ENCODE measurements around the gene SLC45A1. TPM values are rescaled to one million over a fixed set of nuclear protein-coding genes. Genes with fewer than 3 reads are reported as not detected.

Gene SLC45A1
- total RNA-seq, 1 donor from 2014 or later, result 0.51 TPM

DNA sequence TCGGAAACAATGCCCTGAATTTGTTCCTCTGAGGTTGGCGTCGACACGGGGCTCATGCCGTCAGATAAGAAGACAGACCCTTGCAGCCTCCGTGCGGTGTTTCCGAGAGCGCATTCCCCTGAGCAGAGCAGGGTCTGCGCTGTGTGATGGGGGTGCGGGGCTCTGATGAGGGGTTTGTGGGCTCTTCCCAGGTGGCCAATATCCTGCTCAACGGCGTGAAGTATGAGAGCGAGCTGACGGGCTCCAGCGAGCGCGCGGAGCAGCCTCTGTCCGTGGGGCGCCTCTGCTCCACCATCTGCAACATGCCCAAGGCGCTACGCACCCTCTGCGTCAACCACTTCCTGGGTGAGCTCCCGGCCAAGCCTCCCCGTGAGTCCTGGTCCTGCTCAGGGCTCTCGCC is 17.3 kb downstream of the SLC45A1 start:
- no peak for DNase-seq (ENCODE audit: low read depth in 2 of 2)

DNA sequence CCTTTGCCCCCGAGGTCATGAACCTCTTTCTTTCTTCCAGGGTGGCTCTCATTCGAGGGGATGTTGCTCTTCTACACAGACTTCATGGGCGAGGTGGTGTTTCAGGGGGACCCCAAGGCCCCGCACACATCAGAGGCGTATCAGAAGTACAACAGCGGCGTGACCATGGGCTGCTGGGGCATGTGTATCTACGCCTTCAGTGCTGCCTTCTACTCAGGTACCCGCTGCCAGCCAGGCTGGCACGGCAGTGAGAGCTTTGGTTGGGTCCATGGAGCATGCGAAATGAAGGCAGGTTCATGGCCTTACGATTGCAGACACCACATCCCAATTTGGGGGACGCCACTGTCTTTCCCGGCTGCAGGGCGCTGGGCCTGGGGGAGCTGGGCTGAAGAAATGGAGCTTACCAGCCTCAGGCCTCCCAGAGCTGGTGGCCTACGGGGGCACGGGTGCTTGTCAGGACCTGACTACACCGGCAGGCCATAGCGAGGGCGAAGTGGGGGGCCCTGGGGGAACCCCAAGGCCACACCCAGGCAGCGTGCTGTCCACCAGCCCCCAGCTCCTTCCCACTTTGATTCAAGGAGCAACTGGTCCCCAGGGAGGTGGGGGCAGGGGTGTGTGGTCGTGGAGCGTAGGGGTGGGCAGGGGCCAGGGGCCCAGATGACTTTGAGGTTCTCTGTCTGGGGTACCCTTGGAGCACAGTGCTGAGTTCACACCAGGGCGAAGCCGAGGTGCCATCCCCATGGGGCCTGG is 20.0 kb downstream of the SLC45A1 start:
- DNase-seq (ENCODE audit: low read depth in 2 of 2), result no peak

DNA sequence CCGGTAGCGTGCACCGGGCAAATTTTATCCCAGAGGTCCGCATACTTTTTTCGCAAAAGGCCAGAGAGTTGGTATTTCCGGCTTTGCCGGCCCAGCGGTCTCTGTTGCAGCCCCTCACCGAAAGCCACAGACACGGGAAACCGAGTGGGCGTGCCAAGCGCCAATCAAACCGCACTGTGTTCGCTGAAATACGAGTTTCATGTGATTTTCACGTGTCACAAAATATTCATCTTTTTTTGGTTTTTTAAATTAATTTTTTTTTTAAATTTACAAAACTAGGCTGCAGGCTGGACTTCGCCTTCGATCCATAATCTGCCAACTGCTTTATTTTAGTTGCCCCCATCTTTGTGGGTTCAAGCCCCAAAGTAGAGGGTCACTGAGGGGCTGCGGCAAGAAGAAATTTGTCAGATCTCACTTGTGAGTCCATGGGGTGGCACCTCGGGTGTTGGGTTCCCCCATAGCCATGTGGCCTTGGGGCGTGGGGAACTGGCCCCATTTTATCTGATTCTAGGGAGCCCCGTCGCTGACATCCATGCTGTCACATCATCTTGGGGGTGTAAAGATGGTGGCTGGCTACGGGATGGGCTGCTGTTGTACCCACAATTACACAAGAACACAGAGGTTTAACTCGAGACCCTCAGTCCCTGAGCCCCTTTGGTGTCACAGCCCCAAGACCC is 20.8 kb downstream of the SLC45A1 start:
- DNase-seq (ENCODE audit: low read depth in 2 of 2), result no peak

DNA sequence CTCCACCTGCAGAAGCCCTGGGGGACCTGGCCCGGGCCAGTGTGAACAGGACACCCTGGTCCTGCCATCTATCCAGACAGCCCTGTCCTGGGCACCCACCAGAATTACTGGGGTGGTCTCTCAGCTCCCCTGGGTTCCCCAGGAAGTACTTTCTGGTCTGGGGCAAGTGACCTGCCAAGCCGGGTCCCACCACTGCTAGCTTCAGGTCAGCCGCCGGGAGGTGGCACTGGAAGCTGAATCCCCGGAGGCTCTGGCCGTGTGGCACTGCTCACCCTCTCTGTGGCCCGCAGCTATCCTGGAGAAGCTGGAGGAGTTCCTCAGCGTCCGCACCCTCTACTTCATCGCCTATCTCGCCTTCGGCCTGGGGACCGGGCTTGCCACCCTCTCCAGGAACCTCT is 21.3 kb downstream of the SLC45A1 start:
- no peak for DNase-seq (ENCODE audit: low read depth in 2 of 2)

DNA sequence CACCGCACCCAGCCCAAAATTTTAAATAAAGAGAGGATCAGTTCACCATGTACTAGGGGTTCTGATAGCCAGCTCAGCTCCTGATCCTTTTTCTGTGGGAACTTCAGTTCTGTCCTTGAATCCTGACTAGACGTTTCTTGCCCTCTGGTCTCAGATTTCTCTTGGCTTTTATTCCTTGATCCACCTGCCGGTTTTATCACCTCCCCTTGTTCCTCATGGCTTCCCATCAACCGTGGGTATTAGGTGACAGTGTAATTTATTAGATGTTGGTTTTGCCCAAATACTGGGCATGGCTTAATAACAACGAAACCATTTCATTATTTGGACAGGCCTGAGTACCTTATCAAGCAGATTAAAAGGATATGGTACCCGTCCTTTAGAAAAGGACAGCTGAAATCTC is 22.5 kb downstream of the SLC45A1 start:
- no peak for DNase-seq (ENCODE audit: low read depth in 2 of 2)

DNA sequence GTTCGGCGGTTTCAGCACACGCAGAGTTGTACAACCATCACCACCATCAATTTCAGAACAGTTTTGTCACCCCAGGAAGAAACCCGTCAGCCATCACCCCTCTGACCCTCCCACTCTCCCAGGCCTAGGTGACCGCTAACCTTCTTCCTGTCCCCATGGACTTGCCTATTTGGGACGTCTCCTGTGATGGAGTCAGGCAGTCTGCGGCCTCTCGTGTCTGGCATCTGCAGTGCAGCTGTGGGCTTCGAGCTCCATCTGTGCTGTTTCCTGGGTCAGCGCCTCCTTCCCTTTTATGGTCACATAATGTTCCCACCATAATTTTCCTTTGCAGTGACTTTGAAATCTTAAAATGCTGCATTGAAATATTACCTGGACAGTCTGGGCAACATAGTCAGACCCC is 24.4 kb downstream of the SLC45A1 start:
- no peak for DNase-seq (ENCODE audit: low read depth in 2 of 2)

DNA sequence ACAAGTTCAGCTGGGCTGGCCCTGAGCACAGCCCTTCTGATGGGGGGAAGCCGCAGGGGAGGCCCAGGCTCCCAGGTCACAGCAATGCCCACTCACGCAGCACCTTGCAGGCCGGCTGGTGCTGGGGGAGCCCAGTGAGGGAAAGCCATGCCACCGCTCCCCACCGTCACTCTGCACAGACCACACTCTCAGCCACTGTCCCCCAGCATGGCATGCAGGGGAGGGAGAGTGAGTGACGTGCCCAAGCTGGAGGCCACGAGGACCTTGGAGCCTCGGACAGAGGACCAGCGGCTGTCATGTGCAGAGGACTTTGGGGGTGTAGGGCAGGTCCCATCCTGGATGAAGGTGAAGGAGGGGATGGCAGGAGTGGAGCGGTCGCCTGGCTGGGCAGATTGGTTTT is 25.1 kb downstream of the SLC45A1 start:
- DNase-seq (ENCODE audit: low read depth in 2 of 2), result no peak

DNA sequence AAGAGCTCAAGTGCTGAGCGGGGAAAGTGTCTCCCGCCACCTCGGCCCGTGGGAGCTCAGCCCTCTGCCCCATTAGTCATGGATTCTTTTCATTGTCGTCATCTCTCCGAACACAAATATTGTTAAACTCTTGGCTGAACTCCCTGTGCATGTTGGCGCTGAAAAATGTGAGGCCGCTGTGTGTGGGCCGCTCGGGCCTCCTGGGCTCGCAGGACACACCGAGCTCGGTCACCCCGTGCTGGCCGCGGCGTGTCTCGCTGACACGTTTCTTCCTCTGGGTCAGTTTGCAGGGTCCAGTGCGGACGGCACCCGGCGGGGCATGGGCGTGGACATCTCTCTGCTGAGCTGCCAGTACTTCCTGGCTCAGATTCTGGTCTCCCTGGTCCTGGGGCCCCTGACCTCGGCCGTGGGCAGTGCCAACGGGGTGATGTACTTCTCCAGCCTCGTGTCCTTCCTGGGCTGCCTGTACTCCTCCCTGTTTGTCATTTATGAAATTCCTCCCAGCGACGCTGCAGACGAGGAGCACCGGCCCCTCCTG is 25.6 kb downstream of the SLC45A1 start:
- peak; percentile 58 to 92 for DNase-seq (ENCODE audit: low read depth in 2 of 2)

DNA sequence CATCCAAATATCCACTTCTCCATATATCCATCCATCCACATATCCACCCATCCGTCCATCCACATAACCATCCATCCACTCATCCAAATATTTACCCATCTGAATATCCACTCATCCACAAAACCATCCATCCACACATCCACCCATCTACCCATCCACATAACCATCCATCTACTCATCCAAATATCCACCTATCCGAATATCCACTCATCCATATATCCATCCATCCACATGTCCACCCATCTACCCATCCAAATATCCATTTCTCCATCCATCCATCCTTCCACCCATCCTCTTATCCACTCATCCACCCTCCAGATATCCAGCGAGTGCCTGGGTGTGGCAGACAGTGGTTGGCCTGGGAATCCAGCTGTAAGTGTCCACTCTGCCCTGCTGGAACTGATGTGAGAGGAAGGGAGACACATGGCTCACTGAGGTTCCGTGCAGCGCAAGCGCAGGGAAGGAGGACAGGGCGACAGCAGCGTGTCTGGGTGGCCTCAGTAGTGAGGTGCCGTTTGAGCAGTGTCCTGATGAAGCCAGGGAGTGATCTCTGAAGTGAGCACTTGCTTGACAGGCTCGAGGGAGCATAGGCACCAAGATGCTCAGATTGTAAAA is 27.1 kb downstream of the SLC45A1 start:
- no peak for DNase-seq (ENCODE audit: low read depth in 2 of 2)

DNA sequence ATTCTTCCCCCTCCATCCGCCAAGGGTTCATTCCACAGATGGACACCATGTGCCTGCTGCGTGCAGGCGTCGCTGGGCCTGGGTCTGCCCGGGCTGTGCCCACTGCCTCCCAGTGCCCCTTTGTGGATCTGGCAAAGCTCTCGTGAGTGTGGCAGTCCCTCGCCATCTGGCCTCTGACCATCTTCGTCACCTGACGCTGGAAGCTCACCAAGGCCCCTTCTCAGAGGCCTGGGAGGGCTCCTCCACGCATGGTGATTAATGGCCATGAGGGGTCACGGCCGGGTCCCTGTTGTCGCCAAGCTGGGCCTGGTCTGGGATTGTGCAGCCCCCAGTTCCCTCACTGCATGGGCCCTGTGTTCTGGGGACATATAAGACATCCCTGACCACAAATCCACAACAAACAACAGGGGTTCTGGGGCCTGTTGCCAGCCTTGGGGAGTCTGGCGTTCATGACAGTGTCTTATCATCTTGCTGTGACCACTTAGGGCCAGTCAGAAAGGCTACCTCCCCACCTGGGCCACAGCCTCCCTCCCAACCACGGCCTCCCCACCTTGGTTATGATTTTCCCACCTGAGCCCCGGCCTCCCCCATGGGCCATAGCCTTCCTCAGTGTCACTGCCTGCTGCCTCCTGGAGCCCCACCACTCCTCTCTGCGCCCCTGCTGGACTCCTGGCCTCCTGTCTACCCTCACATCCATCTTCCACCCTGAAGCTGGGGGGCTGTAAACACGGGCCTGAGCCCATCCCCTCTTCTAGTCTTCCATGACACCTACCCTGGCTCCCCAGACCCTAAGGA is 27.9 kb downstream of the SLC45A1 start:
- DNase-seq (ENCODE audit: low read depth in 2 of 2), result no peak

DNA sequence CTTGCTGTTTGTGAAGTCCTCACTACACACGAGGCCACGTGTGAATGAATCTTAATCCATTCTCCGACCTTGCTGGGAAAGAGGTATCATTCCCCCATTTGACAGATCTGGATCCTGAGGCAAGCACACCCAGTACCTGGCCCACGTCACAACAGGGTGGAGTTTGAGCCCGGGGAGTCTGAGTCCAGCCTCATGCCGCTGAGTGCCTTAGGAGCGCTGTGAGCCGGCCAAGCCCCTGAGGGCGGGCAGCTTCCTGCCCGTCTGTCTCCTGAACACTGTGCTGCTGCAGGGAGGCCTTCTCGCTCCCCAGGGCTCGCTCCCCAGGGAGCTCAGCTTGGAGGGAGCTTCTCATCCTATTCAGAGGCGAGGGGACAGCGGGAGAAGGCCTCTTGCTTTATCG is 29.7 kb downstream of the SLC45A1 start:
- no peak for DNase-seq (ENCODE audit: low read depth in 2 of 2)

DNA sequence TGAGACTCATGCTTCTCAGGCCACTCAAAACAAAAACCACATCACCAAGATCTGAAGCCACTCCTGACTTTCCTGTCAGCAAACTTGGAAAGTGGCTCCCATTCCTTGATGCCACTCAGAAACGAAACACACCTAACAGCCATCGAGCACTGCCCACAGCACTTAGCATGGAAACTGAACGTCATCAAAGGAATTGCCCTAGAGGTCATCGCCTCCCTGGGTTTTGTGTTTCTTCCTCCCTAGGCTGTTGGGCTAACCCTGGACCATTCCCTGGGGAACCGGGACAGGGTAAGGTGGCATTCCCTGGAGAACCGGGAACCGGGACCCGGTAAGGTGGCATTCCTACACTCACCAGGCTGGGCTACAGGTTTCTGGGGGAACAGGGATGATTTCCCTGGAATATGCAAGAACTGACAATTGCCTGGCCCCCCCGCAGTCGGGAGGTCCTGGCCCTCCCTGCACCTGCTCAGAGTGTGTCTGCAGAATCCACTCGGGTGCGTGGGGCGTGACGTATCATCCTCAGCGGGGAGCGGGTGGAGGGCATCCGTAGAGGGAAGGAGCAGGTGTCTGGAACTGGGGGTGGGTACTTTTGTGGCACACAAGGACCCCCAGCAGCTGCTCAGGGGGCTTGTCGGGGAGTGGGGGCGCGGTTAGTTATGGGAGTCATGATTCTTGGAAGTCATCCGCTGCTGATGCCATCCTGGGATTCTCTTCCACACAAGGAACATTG is 30.3 kb downstream of the SLC45A1 start:
- DNase-seq (ENCODE audit: low read depth in 2 of 2), result no peak

DNA sequence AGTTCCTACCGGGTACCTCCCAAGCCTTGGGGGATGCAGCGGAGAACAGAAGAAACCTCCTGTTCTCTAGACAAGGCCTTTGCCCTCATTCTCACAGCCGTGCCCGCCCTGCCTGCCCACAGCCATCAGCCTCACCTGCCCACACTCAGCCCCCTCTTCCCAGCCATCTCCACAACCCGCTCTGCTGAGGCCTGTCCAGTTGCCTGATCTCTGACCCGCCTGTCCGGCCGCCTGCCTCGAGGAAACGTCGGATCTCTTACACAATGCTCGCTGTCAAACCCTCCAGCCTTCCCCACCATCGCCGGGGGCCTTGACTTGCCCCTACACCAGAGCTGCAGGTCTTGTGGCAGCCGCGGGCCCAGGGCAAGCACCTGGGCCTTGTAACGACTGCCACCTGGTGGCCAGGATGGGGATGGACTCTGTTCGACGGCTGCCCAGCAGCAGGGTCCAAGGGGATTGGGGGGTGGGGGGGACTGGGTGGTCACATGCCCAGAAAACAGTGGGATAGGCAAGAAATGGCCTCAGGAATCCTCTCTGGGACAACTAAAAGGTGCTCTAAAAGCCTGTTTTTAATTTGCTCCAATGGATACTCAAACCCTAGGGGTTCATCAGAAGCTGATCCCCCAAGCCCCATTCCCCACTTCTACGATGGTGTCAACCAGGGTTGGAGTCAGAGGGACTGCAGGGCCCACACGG is 31.0 kb downstream of the SLC45A1 start:
- peak in 1 of 2 donors; percentile 67 for DNase-seq (ENCODE audit: low read depth in 2 of 2)

DNA sequence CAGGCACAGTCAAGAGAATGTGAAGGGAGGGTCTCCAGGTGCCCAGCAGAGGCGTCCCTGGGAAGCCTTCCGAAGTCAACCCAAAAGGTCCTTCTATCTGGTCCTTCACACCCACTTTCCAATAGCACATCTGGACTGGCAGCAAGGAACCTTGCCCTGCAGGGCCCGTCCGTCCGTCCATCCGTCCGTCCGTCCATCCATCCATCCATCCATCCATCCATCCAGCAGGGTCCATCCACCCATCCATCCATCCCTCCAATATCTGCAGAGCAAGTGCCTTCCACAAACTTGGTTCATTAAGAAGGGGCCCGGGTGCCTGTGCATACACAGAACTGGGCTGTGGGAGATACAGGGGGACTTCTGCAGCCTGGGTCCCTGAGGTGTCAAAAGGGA is 31.6 kb downstream of the SLC45A1 start:
- DNase-seq (ENCODE audit: low read depth in 2 of 2), result no peak

DNA sequence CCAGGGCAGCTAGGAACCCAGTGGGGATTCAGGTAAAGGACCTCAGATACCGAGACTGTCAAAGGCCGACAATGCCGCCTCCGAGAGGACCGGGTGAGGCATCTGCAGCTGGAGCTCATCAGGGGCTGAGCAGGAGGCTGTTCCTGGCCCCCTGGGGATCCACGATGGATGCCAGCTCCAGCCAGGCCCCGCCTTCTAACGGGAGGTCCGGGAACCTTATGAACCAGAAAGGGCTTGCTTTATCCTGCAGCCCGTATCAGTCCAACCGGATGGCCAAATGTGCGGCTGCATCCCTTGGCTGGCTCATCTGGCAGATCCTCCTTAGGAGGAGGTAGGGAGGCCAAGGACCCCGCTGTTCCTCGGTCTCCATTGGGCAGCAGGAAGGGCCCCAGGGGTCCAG is 32.0 kb downstream of the SLC45A1 start:
- DNase-seq (ENCODE audit: low read depth in 2 of 2), result no peak

DNA sequence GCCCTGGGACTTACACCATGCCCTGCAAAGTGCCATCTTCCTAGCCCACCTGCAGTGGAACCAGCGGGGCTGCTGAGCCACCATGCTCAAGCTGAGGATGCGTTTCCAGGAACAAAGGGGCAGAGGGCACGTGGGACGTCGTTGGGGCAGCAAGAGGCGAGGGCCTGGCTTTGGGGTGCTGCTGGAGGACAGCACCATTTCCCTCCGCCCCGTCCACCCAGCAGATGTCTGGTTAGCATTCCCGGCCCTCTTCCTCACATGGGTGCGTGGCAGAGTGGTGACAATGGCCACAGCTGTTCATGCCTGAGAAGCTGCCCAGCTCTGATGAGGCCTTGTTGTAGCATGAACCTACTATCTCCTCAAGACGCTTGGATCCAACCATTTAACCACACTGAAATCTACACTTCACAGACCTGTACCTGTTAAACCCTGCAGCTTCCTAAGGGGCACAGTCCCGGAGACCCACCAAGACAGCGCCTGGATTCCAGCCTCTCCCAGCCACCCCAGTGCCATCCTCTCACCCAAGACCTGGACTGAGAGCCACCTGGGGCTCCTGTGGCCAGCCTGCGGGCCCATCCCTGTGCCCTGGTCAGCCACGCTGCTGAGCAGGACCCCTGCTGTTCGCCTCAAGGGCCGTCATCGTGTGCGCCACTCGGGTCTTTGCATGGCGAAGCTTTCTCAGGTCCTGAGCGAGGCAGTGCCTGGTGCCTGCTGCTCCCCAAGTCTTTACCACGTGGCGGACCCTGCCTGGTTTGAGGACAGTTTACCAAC is 33.2 kb downstream of the SLC45A1 start:
- DNase-seq (ENCODE audit: low read depth in 2 of 2), result no peak

DNA sequence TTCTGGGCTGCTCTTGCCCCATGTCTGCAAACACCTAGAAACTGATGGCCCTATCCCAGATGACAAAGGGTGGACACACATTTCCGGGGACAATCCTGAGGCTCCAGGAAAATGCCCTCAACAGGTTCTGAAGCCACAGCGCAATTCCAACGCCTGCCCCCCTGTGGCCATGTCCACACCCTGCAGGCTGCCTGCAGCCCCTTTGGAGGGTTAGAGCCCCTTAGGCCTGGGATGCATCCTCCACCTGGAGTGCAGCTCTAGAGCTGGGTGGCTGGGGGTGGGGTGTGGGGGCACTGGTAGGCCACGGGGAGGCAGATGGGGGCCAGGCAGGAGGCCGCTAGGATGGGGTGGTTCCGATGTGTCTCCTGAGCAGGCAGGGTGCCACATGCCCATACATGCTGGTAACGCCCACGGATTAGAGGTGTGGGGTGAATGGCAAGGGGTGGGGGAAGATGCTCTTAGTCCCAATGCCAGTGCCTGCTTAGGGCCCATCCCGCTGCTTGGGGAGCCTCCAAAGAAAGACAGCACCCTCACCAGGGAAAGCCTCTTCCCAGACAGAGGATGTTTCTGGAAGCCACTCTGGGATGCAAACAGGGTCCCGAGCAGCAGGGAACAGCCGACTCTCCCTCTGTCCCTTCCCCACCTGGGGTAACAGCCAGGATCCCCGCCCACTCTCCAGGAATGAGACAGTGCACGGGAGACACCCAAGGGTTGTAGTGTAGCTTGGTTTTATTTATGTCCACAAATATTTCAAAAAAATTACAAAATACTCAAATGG is 34.0 kb downstream of the SLC45A1 start:
- DNase-seq (ENCODE audit: low read depth in 2 of 2), result peak in 1 of 2 donors; percentile 35

DNA sequence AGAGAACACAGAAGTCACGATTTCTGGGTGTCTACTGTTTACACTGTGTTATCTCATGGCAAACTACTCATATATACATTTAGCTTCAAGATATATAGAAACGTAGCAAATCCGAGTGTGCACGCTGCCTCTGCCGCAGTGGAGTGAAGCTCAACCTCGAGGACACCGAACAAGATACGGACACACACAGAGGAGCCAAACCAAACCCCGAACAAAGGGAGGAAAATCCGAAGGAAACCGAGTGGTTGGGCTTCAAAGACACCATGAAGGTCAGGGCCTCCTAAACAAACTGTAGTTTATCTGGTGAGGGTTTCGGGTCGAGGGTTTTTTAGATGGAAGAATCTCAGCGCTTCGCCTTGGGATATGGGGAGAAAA is 34.5 kb downstream of the SLC45A1 start:
- DNase-seq (ENCODE audit: low read depth in 2 of 2), result peak in 1 of 2 donors; percentile 31

Data from dermis microvascular lymphatic vessel endothelial cell (primary cell).